Right atrium auricular region (tissue), 2 donors: Measurements from ENCODE around the gene CAMK1D. TPM values are rescaled to one million over a fixed set of nuclear protein-coding genes. Genes with fewer than 3 reads are reported as not detected.

Source experiments
- DNase-seq: peaks from one replicate; pipeline ENCODE4 v3.0.0-alpha.2; 2019; ENCODE audit warnings: low spot score
- H3K27ac ChIP-seq, 2 donors: fragments of 200-600 bp; sonication (generic); 1 replicate in 1 of 2; 2 replicates in 1 of 2; pipeline ENCODE4 v1.5.1; 2016 to 2019
- H3K27me3 ChIP-seq, 2 donors: fragments of 200-600 bp; sonication (generic); one replicate each; pipeline versions ENCODE4 v1.5.1 to v1.6.0; 2017 to 2019
- H3K36me3 ChIP-seq: fragments of 200-600 bp; sonication (generic); one replicate; pipeline ENCODE4 v1.5.1; 2016
- H3K4me1 ChIP-seq, 2 donors: fragments of 200-600 bp; sonication (generic); one replicate each; pipeline versions ENCODE4 v1.5.1 to v1.6.0; 2017 to 2019
- H3K4me3 ChIP-seq, 2 donors: fragments of 200-600 bp; sonication (generic); 1 replicate in 1 of 2; 2 replicates in 1 of 2; pipeline ENCODE4 v1.5.1; 2017 to 2019; ENCODE audit warnings: mild to moderate bottlenecking in 1 of 2, moderate library complexity in 1 of 2
- H3K9me3 ChIP-seq, 2 donors: fragments of 200-600 bp; sonication (generic); one replicate each; pipeline ENCODE4 v1.5.1; 2019
- total RNA-seq, 2 donors: library from RNA; depleted of rRNA; stranded (reverse); fragments of >200 nt; gene quantifications; one replicate each; pipeline ENCODE4 v1.1.0, GENCODE V29; 2016
- TF ChIP-seq, protein P1 (sequence below), 2 donors: fragments of 200-600 bp; sonication (generic); IDR thresholded peaks; one replicate each; pipeline ENCODE4 v1.5.1; 2019; ENCODE audit warnings: antibody characterized with exemption in 2 of 2

CAMK1D gene
- total RNA-seq, 2 donors from 2014 or later, result 24.5 to 27.2 TPM

DNA sequence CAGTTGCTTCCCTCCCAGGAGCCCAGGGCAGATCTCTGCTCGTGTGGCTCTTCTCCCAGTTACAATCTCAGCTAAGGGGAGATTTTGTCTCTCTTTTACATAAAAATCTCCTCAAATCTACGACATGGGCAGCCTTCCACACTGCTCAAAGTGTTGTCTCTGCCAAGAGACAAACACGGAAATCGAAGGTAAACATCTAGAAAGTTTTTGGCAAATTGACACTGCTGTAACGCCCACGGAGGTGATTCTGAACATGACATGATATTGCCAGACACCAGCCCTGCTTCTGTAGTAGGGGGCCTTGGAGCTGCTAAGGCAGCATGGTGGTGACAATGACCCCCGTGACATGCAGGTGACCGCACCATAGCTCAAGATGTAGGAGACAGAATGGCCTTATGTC, 523.8 kb downstream of the CAMK1D start:
- Histone ChIP-seq H3K27ac (no peak overlapping the region), H3K36me3 (no peaks in the 10 kb centered on the region), H3K4me1 (no peaks in the 10 kb centered on the region), H3K4me3 (no peak overlapping the region), H3K9me3 (no peaks in the 10 kb centered on the region), H3K27me3 (no peaks in the 10 kb centered on the region)
- TF ChIP-seq, protein P1, sequence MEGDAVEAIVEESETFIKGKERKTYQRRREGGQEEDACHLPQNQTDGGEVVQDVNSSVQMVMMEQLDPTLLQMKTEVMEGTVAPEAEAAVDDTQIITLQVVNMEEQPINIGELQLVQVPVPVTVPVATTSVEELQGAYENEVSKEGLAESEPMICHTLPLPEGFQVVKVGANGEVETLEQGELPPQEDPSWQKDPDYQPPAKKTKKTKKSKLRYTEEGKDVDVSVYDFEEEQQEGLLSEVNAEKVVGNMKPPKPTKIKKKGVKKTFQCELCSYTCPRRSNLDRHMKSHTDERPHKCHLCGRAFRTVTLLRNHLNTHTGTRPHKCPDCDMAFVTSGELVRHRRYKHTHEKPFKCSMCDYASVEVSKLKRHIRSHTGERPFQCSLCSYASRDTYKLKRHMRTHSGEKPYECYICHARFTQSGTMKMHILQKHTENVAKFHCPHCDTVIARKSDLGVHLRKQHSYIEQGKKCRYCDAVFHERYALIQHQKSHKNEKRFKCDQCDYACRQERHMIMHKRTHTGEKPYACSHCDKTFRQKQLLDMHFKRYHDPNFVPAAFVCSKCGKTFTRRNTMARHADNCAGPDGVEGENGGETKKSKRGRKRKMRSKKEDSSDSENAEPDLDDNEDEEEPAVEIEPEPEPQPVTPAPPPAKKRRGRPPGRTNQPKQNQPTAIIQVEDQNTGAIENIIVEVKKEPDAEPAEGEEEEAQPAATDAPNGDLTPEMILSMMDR (IDR thresholded peaks at IDR 0.05), result no peak
- no peak for DNase-seq

DNA sequence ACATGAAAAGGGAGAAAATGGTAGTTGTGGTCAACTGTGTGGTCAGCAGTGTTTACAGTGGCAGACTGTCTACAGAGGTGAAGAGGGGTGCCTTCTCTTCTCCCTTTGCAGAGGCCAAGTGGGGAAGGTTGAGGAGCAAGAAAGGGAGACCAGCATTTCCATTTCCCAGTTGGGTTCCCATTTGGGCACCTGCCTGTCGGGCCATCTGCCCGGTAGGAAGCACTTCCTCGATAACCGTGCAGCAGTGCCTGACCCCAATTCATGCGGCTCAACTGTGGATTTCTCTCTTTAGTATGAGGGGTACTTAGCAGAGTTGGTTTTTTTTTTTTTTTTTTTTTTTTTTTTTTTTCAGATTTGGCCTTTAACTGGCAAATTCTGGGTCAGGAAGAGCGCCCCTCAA, 525.2 kb downstream of the CAMK1D start:
- DNase-seq, result no peak
- peaks cover 0 to 3% of the 10 kb centered on the region in 2 donors for H3K9me3 ChIP-seq
- H3K27me3 ChIP-seq, result no peaks in the 10 kb centered on the region
- no peak overlapping the region for H3K27ac ChIP-seq
- H3K36me3 ChIP-seq, result no peaks in the 10 kb centered on the region
- H3K4me1 ChIP-seq, result no peaks in the 10 kb centered on the region
- TF ChIP-seq, protein P1 (IDR thresholded peaks at IDR 0.05), result no peak
- H3K4me3 ChIP-seq, result no peak overlapping the region

DNA sequence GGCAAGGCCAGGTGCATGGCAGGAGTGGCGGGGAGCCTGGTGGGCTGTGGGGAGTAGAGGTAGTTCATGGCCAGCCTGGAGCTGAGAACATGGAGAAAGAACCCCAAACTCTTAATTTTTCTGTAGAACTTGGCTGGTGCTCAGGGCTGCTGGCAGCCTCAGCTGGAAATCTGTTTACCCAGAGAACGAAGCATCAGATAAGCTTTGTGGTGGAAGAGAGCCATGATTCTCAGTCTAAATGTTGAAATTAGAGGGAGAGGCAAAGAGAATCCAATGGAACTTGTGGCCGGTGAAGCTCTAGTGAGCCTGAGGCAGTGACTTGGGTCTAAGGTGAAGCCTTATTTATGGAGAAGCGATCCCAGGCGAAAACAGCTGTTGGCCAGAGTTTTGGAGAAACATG, 525.8 kb downstream of the CAMK1D start:
- H3K27ac ChIP-seq, result no peak overlapping the region
- peaks cover 0 to 6% of the 10 kb centered on the region in 2 donors for H3K9me3 ChIP-seq
- H3K4me3 ChIP-seq, result no peak overlapping the region
- H3K36me3 ChIP-seq, result no peaks in the 10 kb centered on the region
- H3K27me3 ChIP-seq, result no peaks in the 10 kb centered on the region
- DNase-seq, result no peak
- no peaks in the 10 kb centered on the region for H3K4me1 ChIP-seq
- TF ChIP-seq, protein P1 (IDR thresholded peaks at IDR 0.05), result no peak

DNA sequence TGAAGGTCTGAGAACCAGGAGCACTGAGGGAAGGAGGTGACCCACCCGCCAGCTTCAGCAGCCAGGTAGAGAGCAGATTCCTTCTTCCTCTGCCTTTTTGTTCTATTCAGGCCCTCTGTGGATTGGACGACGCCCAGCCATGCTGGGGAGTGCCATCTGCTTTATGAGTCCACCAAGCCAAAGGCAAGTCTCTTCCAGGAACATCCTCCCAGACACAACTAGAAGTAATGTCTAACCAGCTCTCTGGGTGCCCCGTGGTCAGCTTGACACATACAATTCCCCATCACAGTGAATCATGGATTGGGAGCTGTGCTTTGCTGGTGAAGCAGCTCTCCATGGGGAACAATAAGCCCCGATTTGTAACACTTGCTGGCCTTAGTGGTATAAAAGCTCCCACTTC, 526.9 kb downstream of the CAMK1D start:
- peaks cover 0 to 6% of the 10 kb centered on the region in 2 donors for H3K9me3 ChIP-seq
- no peaks in the 10 kb centered on the region for H3K27me3 ChIP-seq

DNA sequence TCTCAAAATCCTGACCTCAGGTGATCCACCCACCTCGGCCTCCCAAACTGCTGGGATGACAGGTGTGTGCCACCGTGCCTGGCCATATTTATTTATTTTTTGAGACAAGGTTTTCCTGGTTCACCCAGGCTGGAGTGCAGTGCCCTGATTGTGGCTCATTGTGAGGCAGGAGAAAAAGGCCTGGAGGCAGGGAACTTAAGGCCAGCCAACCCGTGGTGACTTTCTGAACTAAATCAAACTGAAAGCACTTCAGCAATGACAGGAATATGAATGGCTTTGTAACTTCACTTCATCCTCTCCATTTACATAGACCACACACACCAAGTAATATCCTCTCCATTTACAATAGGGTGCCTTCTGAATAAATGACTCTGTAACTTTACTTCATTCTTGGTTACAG, 527.8 kb downstream of the CAMK1D start:
- H3K9me3 ChIP-seq, result peaks cover 0 to 6% of the 10 kb centered on the region in 2 donors
- no peak overlapping the region for H3K27ac ChIP-seq
- TF ChIP-seq, protein P1 (IDR thresholded peaks at IDR 0.05), result no peak

More for the DNA sequence above, 526.9 kb downstream of the CAMK1D start:
- Histone ChIP-seq H3K27ac (no peak overlapping the region), H3K36me3 (no peaks in the 10 kb centered on the region), H3K4me1 (no peaks in the 10 kb centered on the region), H3K4me3 (no peak overlapping the region)
- DNase-seq, result no peak
- TF ChIP-seq, protein P1 (IDR thresholded peaks at IDR 0.05), result no peak

DNA sequence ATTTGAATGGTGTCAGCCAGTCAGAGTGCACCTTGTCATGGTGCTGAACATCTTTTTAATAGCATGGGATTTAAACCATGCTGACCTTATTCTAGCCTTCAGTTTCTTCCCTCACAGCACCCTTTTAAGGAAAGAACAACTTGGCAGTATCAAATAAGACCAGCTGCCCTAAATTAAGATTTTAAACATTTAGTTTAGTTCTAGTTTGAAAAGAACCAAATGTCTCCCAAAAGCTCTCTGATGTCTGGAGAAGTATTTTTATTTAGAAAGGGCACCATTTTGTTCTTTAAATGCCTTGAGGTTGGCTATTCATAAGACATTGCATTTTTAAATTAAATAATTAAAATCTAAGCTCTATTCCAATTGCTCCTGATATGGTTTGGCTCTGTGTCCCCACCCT, 531.1 kb downstream of the CAMK1D start:
- H3K9me3 ChIP-seq, result peaks cover 0 to 6% of the 10 kb centered on the region in 2 donors
- no peaks in the 10 kb centered on the region for H3K4me1 ChIP-seq
- H3K27ac ChIP-seq, result no peak overlapping the region
- H3K4me3 ChIP-seq, result no peak overlapping the region
- H3K27me3 ChIP-seq, result no peaks in the 10 kb centered on the region
- DNase-seq, result no peak
- H3K36me3 ChIP-seq, result no peaks in the 10 kb centered on the region
- TF ChIP-seq, protein P1 (IDR thresholded peaks at IDR 0.05), result no peak

More for the DNA sequence above, 527.8 kb downstream of the CAMK1D start:
- H3K4me3 ChIP-seq, result no peak overlapping the region
- no peak for DNase-seq
- no peaks in the 10 kb centered on the region for H3K36me3 ChIP-seq
- H3K27me3 ChIP-seq, result no peaks in the 10 kb centered on the region
- H3K4me1 ChIP-seq, result no peaks in the 10 kb centered on the region
